Vagina (tissue), 2 donors: ENCODE results near the gene REG1A. TPM values are rescaled to one million over a fixed set of nuclear protein-coding genes. Genes with fewer than 3 reads are reported as not detected.

ENCODE experiments used
- DNase-seq, 2 donors: peaks; one replicate each; pipeline ENCODE4 v3.0.0-alpha.2; 2017; ENCODE audit errors: extremely low spot score in 2 of 2
- H3K27ac ChIP-seq: fragments of 200-600 bp; sonication (generic); one replicate; pipeline ENCODE4 v1.5.1; 2019
- H3K27me3 ChIP-seq: fragments of 200-600 bp; sonication (generic); one replicate; pipeline ENCODE4 v1.5.1; 2019
- H3K36me3 ChIP-seq, 2 donors: fragments of 200-600 bp; sonication (generic); one replicate each; pipeline ENCODE4 v1.5.1; 2017 to 2019
- H3K4me1 ChIP-seq: fragments of 200-600 bp; sonication (generic); one replicate; pipeline ENCODE4 v1.5.1; 2019
- H3K4me3 ChIP-seq, 2 donors: fragments of 200-600 bp; sonication (generic); 1 replicate in 1 of 2; 2 replicates in 1 of 2; pipeline ENCODE4 v1.5.1; 2016 to 2019
- H3K9me3 ChIP-seq: fragments of 200-600 bp; sonication (generic); one replicate; pipeline ENCODE4 v1.5.1; 2019
- CTCF ChIP-seq, 3 experiments: fragments of 450-650 bp in 2 of 3; fragments of 200-600 bp in 1 of 3; sonication (generic) in 1 of 3; IDR thresholded peaks; one replicate each; pipeline ENCODE4 v1.5.1; 2017 to 2019; ENCODE audit warnings: antibody characterized with exemption in 3 of 3, mild to moderate bottlenecking in 2 of 3, moderate library complexity in 2 of 3
- POLR2A ChIP-seq, 2 donors: fragments of 450-650 bp; IDR thresholded peaks; one replicate each; pipeline ENCODE4 v1.6.1; 2017; ENCODE audit warnings: antibody characterized with exemption in 2 of 2, mild to moderate bottlenecking in 2 of 2, moderate library complexity in 2 of 2
- POLR2AphosphoS5 ChIP-seq, 2 donors: sonication (generic); formaldehyde crosslinking; IDR thresholded peaks; one replicate each; pipeline ENCODE4 v1.9.0; 2017; ENCODE audit warnings: antibody characterized with exemption in 2 of 2, mild to moderate bottlenecking in 2 of 2, low read depth in 1 of 2; ENCODE audit not compliant: insufficient read depth in 1 of 2
- intact Hi-C: fragments of 100-400 bp; cut with DNase I; formaldehyde crosslinking; loops from one replicate; pipeline ENCODE4 v1.15.1; 2023
- total RNA-seq: library from RNA; depleted of rRNA; stranded (reverse); fragments of >200 nt; gene quantifications from one replicate; pipeline ENCODE4 v1.2.3, GENCODE V29; 2016

The REG1A gene
- total RNA-seq, 1 donor from 2014 or later, result not detected

DNA sequence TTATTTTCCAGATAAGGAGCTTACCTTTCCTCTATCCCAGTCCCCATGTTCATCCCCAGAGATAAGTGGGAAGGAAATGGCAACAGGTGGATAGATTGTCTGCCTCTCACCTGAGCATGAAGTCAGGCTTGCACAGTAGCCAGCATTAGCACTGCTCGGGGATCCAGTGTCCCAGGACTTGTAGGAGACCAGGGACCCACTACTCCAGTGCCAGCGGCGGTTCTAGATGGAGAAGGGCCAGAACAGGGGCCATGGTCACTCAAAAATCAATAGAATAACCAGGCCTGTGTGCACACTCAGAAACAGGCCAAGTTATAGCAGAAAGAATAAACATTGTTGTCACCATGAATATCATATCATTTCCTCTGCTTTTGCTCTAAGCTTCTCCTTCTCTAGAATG, 34.9 kb upstream of the REG1A start:
- Histone ChIP-seq H3K4me1 (no peaks in the 10 kb centered on the region), H3K27me3 (no peaks in the 10 kb centered on the region), H3K9me3 (no peaks in the 10 kb centered on the region), H3K27ac (no peak overlapping the region), H3K4me3 (no peak overlapping the region), H3K36me3 (no peaks in the 10 kb centered on the region)
- intact Hi-C loops, result no loop called here
- no peak for DNase-seq
- no peak for TF ChIP-seq CTCF (IDR thresholded peaks at IDR 0.05)
- TF ChIP-seq POLR2AphosphoS5 (IDR thresholded peaks at IDR 0.05; ENCODE audit: insufficient read depth in 1 of 2, low read depth in 1 of 2), result no peak
- no peak for TF ChIP-seq POLR2A (IDR thresholded peaks at IDR 0.05)

GRCh38 chr2:79086255-79086654, 34.0 kb upstream of the REG1A start:
- H3K27ac ChIP-seq, result no peak overlapping the region
- H3K9me3 ChIP-seq, result no peaks in the 10 kb centered on the region
- DNase-seq, result no peak
- intact Hi-C loops, result no loop called here
- no peak overlapping the region for H3K4me3 ChIP-seq
- no peaks in the 10 kb centered on the region for H3K36me3 ChIP-seq
- H3K27me3 ChIP-seq, result no peaks in the 10 kb centered on the region
- no peak for TF ChIP-seq POLR2AphosphoS5 (IDR thresholded peaks at IDR 0.05; ENCODE audit: insufficient read depth in 1 of 2, low read depth in 1 of 2)
- no peak for TF ChIP-seq CTCF (IDR thresholded peaks at IDR 0.05)
- no peak for TF ChIP-seq POLR2A (IDR thresholded peaks at IDR 0.05)
- H3K4me1 ChIP-seq, result no peaks in the 10 kb centered on the region

- intact Hi-C loops, result no loop called here
- no peaks in the 10 kb centered on the region for H3K27me3 ChIP-seq
- TF ChIP-seq CTCF (IDR thresholded peaks at IDR 0.05) (no peak), POLR2A (IDR thresholded peaks at IDR 0.05) (no peak), POLR2AphosphoS5 (IDR thresholded peaks at IDR 0.05; ENCODE audit: insufficient read depth in 1 of 2, low read depth in 1 of 2) (no peak)
- no peaks in the 10 kb centered on the region for H3K4me1 ChIP-seq
- no peak within 1 kb of the TSS for H3K27ac ChIP-seq
- no peaks in the 10 kb centered on the region for H3K36me3 ChIP-seq
- no peak within 1 kb of the TSS for H3K4me3 ChIP-seq
- no peak for DNase-seq
- no peaks in the 10 kb centered on the region for H3K9me3 ChIP-seq
These were observed 32.4 kb upstream of the REG1A start, which contains the start of gene REG1B for GRCh38 chr2:79087785-79088364. TSS of gene REG1B (minus strand) at chr2:79087993. CDS start at chr2:79087612, 381 bp downstream.

- H3K4me3 ChIP-seq, result no peak overlapping the region
- no peaks in the 10 kb centered on the region for H3K9me3 ChIP-seq
- DNase-seq, result no peak
- intact Hi-C loops, result no loop called here
- H3K4me1 ChIP-seq, result no peaks in the 10 kb centered on the region
- no peaks in the 10 kb centered on the region for H3K36me3 ChIP-seq
- H3K27ac ChIP-seq, result no peak overlapping the region
- no peaks in the 10 kb centered on the region for H3K27me3 ChIP-seq
- TF ChIP-seq POLR2AphosphoS5 (IDR thresholded peaks at IDR 0.05; ENCODE audit: insufficient read depth in 1 of 2, low read depth in 1 of 2) (no peak), POLR2A (IDR thresholded peaks at IDR 0.05) (no peak), CTCF (IDR thresholded peaks at IDR 0.05) (no peak)
These were observed 29.6 kb upstream of the REG1A start for GRCh38 chr2:79090693-79091092.

GRCh38 chr2:79097843-79098242, 22.4 kb upstream of the REG1A start:
- no peak overlapping the region for H3K27ac ChIP-seq
- intact Hi-C loops, result no loop called here
- H3K9me3 ChIP-seq, result no peaks in the 10 kb centered on the region
- H3K36me3 ChIP-seq, result no peaks in the 10 kb centered on the region
- H3K4me1 ChIP-seq, result no peaks in the 10 kb centered on the region
- no peak overlapping the region for H3K4me3 ChIP-seq
- H3K27me3 ChIP-seq, result no peaks in the 10 kb centered on the region
- TF ChIP-seq POLR2AphosphoS5 (IDR thresholded peaks at IDR 0.05; ENCODE audit: insufficient read depth in 1 of 2, low read depth in 1 of 2) (no peak), POLR2A (IDR thresholded peaks at IDR 0.05) (no peak), CTCF (IDR thresholded peaks at IDR 0.05) (no peak)
- DNase-seq, result no peak
